Cardiac muscle cell (in vitro differentiated cells and primary cell): ENCODE results near the gene MAP3K5. TPM values are rescaled to one million over a fixed set of nuclear protein-coding genes. Genes with fewer than 3 reads are reported as not detected.

Experiments used
- DNase-seq, 2 donors: peaks; one replicate each; pipeline versions ENCODE4 v3.0.0 to v3.0.0-alpha.2; 2010 to 2017; ENCODE audit warnings: low read depth in 1 of 2, low spot score in 1 of 2
- H3K27ac ChIP-seq: fragments of 200-600 bp; sonication (generic); 2 replicates; pipeline ENCODE4 v1.5.1; 2016
- H3K27me3 ChIP-seq: fragments of 200-600 bp; sonication (generic); 2 replicates; pipeline ENCODE4 v1.6.0; 2016; ENCODE audit warnings: control low read depth
- H3K36me3 ChIP-seq: fragments of 200-600 bp; sonication (generic); 2 replicates; pipeline ENCODE4 v1.5.1; 2016; ENCODE audit warnings: control low read depth
- H3K4me1 ChIP-seq: fragments of 200-600 bp; sonication (generic); 2 replicates; pipeline ENCODE4 v1.8.1; 2017; ENCODE audit warnings: low read depth, mild to moderate bottlenecking, mixed run types
- H3K4me3 ChIP-seq: fragments of 200-600 bp; sonication (generic); 2 replicates; pipeline ENCODE4 v1.5.1; 2016; ENCODE audit warnings: mild to moderate bottlenecking
- H3K9me3 ChIP-seq: fragments of 200-600 bp; sonication (generic); 2 replicates; pipeline ENCODE4 v1.5.1; 2017; ENCODE audit warnings: low read depth, mild to moderate bottlenecking, control low read depth
- polyA plus RNA-seq: library from polyadenylated mRNA; unstranded; fragments of >200 nt; fragmentation: Nextera tagmentation; extraction: Ambion mirVana; gene quantifications from 2 replicates; pipeline ENCODE4 v1.2.1, GENCODE V29; 2016
- total RNA-seq: library from RNA; depleted of rRNA; stranded (reverse); fragments of >200 nt; gene quantifications from 2 replicates; pipeline ENCODE4 v1.2.3, GENCODE V29; 2016
- TF ChIP-seq, protein P1 (sequence below): IDR thresholded peaks from 2 replicates; pipeline ENCODE4 v1.5.1; 2012; ENCODE audit warnings: low read depth, mild to moderate bottlenecking, low read length

The MAP3K5 gene
- total and polyA plus RNA-seq, 2 experiments from 2014 or later: 2.8 to 3.0 TPM

DNA sequence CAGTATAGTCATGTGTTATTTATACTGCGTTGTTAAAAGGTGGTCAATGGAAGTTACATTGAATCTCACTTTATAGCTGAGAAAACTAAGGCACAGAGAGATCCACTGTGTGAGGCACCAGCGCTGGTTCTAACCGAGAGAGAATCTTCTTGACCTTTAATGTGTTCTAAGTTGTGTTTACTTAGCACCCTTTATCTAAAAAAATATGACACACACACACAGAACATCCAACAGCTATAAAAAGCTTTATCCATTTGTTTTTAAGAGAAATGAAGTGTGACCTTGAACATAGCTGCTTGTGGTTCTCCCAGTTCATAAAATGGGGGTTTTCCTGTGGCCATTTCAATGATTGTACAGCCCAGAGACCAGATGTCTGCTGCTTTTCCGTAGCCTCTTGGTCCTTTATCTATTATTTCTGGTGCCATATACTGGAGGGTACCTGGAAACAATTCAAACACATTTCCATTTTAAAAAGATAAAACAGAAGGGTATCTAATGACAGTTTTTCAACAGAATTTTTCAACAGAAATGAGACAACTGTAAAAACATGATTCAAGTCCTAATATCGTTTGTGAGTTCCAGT, 187.3 kb downstream of the MAP3K5 start:
- no peak for DNase-seq
- peaks cover 21% of the 10 kb centered on the region for H3K4me1 ChIP-seq
- H3K9me3 ChIP-seq: no peaks in the 10 kb centered on the region
- TF ChIP-seq, protein P1, sequence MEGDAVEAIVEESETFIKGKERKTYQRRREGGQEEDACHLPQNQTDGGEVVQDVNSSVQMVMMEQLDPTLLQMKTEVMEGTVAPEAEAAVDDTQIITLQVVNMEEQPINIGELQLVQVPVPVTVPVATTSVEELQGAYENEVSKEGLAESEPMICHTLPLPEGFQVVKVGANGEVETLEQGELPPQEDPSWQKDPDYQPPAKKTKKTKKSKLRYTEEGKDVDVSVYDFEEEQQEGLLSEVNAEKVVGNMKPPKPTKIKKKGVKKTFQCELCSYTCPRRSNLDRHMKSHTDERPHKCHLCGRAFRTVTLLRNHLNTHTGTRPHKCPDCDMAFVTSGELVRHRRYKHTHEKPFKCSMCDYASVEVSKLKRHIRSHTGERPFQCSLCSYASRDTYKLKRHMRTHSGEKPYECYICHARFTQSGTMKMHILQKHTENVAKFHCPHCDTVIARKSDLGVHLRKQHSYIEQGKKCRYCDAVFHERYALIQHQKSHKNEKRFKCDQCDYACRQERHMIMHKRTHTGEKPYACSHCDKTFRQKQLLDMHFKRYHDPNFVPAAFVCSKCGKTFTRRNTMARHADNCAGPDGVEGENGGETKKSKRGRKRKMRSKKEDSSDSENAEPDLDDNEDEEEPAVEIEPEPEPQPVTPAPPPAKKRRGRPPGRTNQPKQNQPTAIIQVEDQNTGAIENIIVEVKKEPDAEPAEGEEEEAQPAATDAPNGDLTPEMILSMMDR: no peak
- no peaks in the 10 kb centered on the region for H3K27me3 ChIP-seq
- H3K27ac ChIP-seq: no peak overlapping the region
- H3K36me3 ChIP-seq: no peaks in the 10 kb centered on the region
- no peak overlapping the region for H3K4me3 ChIP-seq

DNA sequence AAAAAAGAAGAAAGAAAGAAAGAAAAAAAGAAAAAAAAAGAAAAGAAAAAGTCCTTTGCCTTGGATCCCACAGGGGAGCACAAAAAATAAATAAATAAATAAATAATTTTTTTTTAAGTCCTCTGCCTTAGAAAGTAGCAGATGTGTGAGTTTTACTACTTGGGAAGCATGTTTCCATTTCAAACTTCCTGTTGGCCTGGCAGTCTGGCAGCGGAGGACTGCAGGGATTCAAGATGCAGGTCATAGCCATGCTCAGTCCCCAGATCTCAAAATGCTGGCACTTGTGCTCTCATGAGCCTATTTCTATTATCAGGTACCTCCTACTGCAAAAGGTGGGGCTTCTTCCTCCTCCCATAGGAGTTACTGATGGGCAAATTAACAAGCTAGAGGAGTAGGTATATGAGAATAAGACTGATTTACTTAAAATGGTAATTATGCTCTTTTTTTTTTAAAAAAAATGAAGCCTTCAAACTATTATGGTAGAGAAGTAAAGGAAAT, 187.9 kb downstream of the MAP3K5 start:
- no peaks in the 10 kb centered on the region for H3K27me3 ChIP-seq
- TF ChIP-seq, protein P1: no peak
- no peak overlapping the region for H3K27ac ChIP-seq
- peaks cover 21% of the 10 kb centered on the region for H3K4me1 ChIP-seq
- H3K9me3 ChIP-seq: no peaks in the 10 kb centered on the region
- no peaks in the 10 kb centered on the region for H3K36me3 ChIP-seq
- no peak overlapping the region for H3K4me3 ChIP-seq
- DNase-seq: no peak

DNA sequence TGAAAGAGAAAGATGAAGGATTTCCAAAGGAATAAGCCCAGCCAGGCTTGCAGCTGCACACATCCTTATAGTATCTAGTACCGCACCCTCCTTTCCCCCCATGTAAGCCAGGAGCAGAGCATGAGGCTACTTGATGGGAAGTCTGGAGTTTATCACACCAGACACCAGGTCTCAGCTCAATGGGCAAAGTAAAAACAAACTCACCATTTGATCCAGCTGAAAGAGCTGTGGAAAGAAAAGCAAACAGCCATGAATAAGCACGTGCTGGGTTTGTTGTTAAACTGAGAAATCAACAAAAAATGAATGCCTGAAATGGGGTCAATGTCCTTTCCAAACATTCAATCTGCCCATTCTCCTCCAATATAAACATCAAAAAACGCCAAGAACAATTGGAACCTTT, 191.5 kb downstream of the MAP3K5 start:
- Histone ChIP-seq H3K27ac (no peak overlapping the region), H3K4me3 (no peak overlapping the region), H3K27me3 (no peaks in the 10 kb centered on the region), H3K4me1 (peaks cover 27% of the 10 kb centered on the region), H3K9me3 (no peaks in the 10 kb centered on the region), H3K36me3 (no peaks in the 10 kb centered on the region)
- TF ChIP-seq, protein P1: no peak
- peak in 1 of 2 donors; percentile 53 for DNase-seq

DNA sequence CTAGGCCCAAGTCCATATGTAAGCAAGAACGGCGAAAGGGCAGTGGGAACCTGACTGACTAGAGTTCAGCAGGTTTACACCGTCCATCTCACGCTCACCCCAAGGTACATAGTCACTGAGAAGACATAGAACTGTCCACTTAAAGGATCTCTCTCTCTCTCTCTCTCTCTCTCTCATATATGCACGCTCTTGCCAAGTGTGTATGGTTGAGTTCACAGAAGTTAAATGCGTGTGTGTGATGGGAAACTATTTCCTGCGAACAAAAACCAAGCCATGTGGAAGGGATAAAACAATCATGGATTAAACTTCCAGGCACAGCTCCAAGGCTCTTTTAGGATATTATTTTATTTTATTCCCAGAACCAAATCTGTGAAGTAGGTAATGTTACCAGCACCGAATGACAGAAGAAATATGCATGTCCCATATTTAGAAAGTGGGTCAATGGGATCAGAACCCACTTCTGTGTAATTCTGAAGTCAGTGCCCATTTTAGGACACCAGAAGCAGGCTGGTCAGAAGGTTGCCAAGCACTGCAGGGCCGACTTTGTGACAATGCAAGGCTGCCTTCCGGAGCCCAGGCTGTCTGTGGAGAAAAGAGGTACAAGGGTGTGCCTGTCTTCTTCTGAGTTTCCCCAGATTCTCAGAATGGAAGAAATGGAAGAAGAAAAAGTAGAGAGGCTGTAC, 192.8 kb downstream of the MAP3K5 start:
- H3K27me3 ChIP-seq: no peaks in the 10 kb centered on the region
- H3K36me3 ChIP-seq: no peaks in the 10 kb centered on the region
- no peak overlapping the region for H3K27ac ChIP-seq
- DNase-seq: no peak
- TF ChIP-seq, protein P1: no peak
- H3K4me3 ChIP-seq: no peak overlapping the region
- H3K4me1 ChIP-seq: peaks cover 23% of the 10 kb centered on the region
- H3K9me3 ChIP-seq: no peaks in the 10 kb centered on the region

DNA sequence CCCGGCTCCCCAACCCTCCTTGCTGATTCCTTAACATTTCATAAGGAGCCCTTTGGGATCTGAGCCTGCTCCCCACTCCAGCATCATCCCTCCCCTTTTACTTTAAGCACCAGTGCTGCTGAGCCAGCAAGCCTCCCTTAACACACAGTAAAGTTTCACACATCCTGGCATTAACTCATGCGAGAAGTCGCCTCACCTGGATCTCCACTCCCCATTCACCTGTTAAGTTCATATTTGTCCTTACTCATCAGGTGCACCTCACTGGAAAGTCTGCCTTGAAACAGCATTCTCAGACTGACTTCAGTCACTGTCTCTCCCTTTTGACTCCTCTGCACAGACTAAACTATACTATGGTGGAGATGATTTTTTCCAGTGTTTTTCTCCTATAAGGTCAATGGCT, 194.2 kb downstream of the MAP3K5 start:
- H3K27ac ChIP-seq: no peak overlapping the region
- no peaks in the 10 kb centered on the region for H3K36me3 ChIP-seq
- H3K9me3 ChIP-seq: no peaks in the 10 kb centered on the region
- H3K27me3 ChIP-seq: no peaks in the 10 kb centered on the region
- no peak for DNase-seq
- H3K4me3 ChIP-seq: no peak overlapping the region
- H3K4me1 ChIP-seq: peaks cover 23% of the 10 kb centered on the region
- TF ChIP-seq, protein P1: no peak
